Esophagus mucosa (tissue), 1 donor: Measurements from ENCODE around the gene MEA1. TPM values are rescaled to one million over a fixed set of nuclear protein-coding genes. Genes with fewer than 3 reads are reported as not detected.

Experiments used
- ATAC-seq: fragments of 200-7000 bp; cut with Tn5 transposase; one replicate; pipeline ENCODE4 v1.9.1; 2020
- total RNA-seq: library from RNA; stranded (reverse); gene quantifications from one replicate; pipeline ENCODE4 v1.2.4, GENCODE V29; 2023
- donor health status: DM: yes; HTN: yes; CAD: no.

The MEA1 gene
- total RNA-seq, 1 donor from 2014 or later = 46.1 TPM

DNA sequence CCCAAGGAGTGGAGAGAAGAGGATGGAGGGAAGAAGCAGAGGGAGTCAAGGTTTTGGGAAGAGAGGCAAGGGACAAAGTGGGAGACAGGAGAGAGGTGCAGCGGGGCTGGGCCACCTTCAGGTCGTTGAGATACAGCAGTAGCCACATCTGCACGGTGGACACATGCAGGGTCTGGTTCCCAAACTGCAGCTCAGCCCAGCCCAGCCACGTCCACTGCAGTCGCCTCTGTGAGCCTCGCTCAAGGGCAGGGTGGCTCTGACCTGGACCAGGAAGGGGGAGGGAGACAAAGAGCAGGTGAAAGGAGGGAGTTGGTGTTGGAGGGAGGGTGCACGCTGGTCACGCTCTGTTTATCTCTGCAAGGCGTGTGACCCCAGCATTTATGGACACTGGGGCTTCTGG lies 25.0 kb upstream of the MEA1 start:
- ATAC-seq = no peak

DNA sequence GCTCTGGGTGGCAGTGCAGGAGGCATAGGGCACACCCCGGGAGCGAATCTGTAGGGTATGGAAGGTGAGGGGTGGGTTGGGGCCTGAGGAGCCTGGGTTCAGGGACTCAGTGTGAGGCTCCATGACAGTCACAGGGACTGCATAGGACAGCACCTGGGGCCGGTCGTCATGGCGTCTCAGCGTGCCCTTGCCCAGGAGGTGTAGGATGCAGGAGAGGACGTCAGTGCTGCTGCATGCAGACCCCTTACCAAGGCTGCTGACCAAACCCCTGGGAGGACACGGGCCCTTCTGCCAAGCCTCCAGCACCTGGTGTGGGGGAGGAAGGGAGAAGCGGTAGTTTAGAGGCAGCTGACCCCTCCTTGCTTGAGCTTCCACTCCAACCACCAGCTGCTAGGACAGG lies 24.0 kb upstream of the MEA1 start:
- ATAC-seq = peak; percentile 11

GRCh38 chr6:43037197-43037596 lies 23.5 kb upstream of the MEA1 start:
- no peak for ATAC-seq

GRCh38 chr6:43036712-43037111 lies 23.0 kb upstream of the MEA1 start:
- no peak for ATAC-seq

DNA sequence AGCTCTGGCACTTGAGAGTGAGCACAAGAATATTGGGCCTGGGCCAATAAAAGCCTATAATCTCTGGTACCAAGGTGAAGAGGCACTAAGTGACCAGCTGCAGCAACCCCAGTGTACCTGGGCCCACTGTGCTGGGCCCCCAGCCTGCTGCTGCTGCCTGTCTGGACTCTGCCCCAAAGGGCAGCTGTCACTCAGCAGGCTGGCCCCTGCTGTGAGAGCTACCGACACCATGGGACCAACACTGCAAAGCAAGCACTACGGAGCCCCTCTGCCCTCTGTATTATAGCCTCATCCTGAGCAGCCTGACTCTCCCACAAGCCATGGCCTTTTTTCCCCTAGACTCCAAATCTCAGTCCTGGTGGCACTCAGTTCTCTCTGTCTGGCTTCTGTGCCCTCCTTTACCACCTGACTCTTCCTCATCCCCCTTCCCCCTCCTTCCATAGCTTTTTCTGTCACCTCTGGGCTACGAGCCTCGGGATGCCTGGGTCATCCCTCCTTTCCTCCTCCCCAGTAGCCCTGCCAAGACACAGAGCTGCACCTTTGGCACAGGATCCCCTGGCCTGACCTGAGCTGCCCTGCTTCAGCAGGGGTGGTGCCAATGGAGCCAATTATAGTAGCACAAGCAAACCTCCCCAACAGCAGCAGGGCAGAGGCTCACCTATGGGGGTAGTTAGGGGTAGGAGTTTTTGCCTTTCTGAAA lies 21.9 kb upstream of the MEA1 start:
- no peak for ATAC-seq

DNA sequence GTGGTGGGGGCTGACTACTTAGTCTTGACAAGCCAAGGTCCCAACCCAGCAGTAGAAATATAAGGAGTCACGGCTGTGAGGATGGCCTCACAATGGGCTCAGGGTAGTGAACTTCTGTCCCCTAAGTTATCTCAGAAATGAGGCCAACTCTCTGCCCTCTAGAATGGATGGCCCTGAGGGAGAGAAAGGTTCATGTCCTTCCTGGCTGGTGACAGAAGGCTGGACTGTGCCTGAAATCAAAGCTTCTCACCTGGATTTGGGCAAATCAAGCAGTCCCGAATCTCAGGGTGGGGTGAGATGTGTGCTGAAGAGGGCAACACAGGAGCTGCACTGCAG lies 20.4 kb upstream of the MEA1 start:
- ATAC-seq = no peak

DNA sequence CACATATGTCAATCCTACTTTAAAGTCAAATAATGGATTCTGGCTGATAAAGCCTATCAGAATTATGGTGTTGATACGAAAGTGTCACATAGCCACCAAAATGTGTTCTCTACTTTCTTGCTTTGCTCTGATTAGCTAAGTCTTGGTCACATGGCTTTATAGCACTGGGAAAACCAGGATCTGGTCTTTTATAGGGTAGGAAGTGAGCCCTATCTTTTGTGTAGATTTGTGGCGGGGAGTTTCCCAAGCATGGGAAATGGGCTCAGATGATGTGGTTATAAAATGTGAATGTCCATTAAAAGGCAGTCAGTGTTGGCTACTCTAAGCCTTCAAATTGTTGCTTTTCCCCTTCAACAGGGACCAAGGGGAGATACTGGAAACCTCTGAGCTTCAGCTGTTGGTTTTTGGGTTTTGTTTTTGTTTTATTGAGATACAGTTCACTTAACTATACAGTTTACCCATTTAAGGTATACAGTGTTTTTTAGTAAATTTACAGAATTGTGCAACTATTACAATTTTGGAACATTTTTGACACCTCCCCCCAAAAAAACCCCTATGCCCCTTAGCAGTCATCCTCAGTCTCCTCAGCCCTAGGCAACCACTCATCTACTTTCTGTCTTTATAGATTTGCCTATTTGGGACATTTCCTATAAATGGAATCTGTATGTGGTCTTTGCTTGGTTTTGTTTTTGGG lies 19.9 kb upstream of the MEA1 start:
- no peak for ATAC-seq

GRCh38 chr6:43032326-43032725 lies 18.6 kb upstream of the MEA1 start:
- no peak for ATAC-seq

DNA sequence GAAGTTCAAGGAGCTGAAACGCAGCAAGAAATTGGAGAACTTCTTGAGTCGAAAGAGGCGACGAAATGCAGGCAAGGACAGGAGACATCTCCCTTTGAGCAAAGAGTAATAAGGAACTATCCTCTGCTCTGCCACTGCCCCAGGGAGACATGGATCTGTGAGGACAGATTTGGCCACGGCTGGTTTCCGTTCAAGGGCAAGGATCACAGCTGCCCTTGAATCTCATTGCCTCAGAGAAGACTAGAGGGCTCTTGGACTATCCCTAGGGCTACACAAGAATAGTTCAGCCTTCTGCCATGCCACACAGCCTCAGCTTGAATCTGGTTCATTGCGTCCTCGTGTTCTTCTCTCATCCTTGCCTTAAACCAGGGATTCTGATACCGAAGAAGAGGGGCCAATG lies 15.4 kb upstream of the MEA1 start:
- ATAC-seq = no peak

DNA sequence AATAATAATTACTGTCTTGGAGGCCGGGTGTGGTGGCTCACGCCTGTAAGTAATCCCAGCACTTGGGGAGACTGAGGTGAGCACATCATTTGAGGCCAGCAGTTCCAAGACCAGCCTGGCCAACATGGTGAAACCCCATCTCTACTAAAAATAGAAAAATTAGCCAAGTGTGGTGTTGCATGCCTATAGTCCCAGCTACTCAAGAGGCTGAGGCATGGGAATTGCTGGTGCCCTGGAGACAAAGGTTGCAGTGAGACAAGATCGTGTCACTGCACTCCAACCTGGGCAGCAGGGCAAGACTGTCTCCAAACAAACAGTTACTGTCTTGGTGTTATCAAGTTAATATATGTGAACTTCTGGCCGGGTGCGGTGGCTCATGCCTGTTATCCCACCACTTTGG lies 12.6 kb upstream of the MEA1 start:
- no peak for ATAC-seq

DNA sequence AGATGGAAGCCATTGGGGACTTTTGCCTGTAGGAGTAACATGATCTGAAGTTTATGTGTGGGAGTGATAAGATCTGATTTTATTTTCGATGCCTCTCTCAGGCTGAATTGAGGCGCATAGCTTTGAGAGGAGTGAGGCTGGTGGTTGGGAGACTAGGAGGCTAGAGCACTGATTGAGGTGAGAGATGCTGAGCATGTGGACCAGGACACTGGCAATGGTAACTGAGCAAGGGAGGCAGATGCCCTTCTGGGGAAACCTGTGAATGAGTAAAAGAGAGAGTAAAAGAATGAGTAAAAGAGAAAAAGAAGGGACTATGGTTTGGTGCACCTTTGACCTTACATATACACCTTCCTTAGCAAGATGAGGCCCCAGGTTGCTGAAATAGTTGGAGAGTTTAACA lies 10.7 kb upstream of the MEA1 start:
- ATAC-seq = no peak

GRCh38 chr6:43021270-43022047 lies 7.7 kb upstream of the MEA1 start, which contains the start of gene RRP36:
TSS of gene RRP36 (plus strand) at chr6:43021623. CDS start at chr6:43021655, 32 bp downstream.
- peak; percentile 79 for ATAC-seq

DNA sequence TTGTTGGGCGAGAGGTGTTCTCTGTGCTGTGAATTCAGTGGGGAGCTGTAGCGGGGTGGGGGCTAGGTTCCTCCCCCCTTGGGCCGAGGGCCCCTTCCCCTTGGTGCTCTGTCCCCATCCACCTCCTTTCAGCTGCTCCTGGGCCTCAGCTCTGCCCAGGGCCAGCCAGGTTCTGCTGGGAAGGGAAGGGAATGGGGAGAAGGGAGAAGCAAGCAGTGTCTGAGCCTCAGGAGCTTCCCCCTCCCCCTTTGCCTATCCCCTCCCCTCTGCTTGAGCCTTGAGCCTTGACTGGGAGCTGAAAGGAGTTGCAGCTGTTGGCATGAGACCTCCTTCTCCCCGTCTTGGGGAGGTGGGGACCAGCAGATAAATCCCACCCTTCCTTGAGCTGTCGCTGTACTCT lies 7.1 kb upstream of the MEA1 start:
- peak; percentile 15 for ATAC-seq

GRCh38 chr6:43020052-43020705 lies 6.4 kb upstream of the MEA1 start:
- ATAC-seq = no peak

DNA sequence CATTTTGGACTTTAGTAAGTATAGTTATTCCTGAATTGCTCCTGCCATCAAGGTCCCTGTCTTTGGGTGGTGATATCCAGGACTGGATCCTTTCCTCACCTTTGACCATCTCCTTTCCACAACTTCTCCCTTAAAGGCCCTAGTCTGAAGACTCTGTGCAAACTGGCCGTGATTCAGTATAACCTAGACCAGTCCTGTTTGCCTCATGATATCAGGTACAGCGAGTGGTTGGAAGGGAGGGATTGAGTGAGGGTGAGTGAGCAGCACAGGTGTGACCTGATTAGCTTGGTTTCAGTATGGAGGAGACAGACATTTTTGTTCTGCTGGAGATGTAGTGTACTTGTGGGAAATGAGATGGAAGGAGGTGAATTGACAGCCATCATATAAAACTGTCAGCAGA lies 5.4 kb upstream of the MEA1 start:
- ATAC-seq = no peak

GRCh38 chr6:43016943-43017334 lies 3.2 kb upstream of the MEA1 start:
- no peak for ATAC-seq

DNA sequence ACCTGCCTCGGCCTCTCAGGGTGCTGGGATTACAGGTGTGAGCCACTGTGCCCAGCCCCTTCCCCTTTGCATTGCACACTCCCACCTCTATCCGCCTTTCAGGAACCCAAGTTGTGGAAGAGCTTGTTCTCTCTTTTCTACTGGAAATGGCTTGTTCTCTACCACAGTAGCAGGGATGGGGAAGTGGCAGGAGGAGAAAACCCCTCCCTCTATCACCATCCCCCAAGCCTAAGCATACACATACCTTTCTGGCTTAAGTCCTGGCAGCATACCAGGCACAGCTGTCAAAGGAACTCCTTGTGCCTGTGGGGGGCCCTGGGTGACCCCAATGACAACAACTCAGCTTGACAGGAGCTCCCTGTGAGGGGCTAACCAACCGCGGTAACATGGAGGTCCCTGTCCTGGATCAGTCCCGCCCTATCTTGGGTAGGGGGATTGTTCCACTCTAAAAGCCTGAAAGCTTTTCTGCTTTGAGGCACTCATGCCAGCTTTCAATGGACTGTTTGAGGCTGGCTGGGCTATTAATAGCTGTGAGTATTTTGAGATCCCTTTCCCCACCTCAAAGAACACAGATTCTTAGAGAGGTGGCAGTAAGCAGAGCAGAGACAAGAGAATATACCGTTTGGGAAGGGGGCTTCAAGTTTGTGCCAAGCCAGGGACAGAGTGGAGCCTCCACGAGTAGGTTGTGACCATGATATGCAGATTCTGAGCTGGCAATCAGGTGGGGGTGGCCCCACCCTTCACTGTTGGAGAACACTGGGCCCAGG lies 2.6 kb upstream of the MEA1 start:
- no peak for ATAC-seq

DNA sequence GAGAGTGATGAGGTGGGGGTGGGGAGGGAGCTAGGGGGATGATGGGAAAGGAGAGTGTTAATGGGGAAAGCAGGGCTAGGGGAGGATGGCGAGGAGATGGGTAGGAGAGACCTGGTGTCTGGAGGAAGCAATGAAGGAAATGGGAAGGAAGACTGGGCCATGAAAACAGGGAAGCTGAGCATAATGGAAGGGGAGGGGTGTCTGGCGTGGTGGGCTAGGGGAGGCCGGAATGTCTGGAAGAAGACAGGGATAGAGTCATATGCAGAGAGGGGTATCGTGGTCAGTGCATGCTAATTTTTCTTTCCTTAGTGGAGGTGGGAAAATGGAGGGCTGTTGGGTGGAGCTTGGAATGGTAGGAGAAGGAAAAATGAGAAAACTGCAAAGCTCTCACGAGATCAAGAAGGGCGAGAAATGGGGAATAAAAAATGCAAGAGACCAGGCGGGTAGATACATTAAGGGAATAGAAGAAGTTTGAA lies 726 bp upstream of the MEA1 start:
- ATAC-seq = no peak

DNA sequence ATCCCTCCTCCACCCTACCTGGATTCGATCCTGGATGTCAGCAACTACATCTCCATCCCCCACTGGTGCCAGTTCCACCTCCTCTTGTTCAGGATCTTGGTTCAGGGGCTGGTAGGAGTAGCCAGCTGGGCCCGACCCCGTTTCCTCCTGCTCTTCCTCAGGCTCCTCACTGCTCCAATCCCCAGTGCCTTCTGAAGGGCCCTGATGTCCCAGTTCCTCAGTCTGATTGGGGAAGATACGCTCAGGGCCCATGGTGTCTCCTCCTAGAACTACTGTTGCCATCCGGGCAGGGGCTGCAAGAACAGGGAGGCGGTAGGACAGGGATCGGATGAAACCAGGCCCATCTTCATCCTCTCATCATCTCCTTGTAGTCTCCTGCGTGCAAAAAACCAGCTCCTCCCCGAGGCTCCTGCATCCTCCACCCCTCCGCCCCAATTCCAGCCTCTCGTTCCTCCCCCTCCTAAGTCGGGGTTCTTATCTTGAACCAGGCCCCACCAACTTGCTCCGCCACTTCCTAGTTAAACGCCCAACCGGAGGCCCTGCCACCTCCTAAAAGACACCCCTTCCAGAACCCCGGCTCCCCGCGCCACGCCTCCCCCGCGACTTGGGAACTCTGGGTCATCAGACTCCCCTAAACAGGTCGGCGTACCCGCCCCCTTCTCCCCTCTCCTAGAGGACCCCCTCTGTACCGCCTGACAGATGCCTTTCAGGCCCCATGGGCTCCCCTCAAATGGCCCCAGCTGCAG lies 476 bp downstream of the MEA1 start:
- ATAC-seq = no peak

- no peak for ATAC-seq
Observed at GRCh38 chr6:43012364-43012763, 1.4 kb downstream of the MEA1 start.

DNA sequence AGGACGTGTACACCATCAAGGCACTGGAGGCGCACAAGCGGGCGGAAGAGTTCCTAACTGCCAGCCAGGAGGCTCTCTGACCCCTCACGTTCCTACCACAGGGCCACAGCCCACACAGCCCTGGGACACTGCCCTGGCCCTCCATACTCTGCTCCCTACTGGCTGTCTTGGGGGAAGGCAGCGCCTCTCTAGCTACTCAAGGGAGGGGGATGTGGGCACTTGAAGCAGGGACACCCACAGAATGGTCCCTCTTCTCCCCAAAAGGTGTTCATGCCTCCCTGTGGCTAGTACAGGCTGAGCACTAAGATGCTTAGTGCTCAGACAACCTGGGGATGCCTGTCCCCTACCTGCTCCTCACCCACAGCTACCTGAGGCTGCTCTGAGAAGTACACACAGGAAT lies 2.5 kb downstream of the MEA1 start:
- ATAC-seq = no peak

- ATAC-seq = no peak
Observed at GRCh38 chr6:43009124-43009523, 4.6 kb downstream of the MEA1 start.
